ENCODE results near the gene GHRH. TPM values are rescaled to one million over a fixed set of nuclear protein-coding genes. Genes with fewer than 3 reads are reported as not detected.

The GHRH gene
- polyA plus RNA-seq, 1 experiment: not detected

- CTCF ChIA-PET: interaction anchor here (0.9 kb wide), 1 partner anchor 40 kb away, joined by 5 read pairs; no protein-coding TSS in a partner anchor
- no peak overlapping the region for H3K4me3 ChIP-seq (ENCODE audit: low read depth, low read length)
- H3K36me3 ChIP-seq (ENCODE audit: control insufficient read depth, insufficient read depth, low read length): peaks cover 45% of the 10 kb centered on the region
- POLR2A ChIA-PET: no interaction called here
- TF ChIP-seq CTCF (IDR thresholded peaks at IDR 0.05; ENCODE audit: insufficient read depth, low read depth, low read length): no peak
- DNase-seq (ENCODE audit: low read depth): no peak
- no peaks in the 10 kb centered on the region for H3K27me3 ChIP-seq (ENCODE audit: control insufficient read depth, insufficient read depth, low read length)
Measured at GRCh38 chr20:37235065-37235464, 26.5 kb downstream of the GHRH start.

GRCh38 chr20:37234254-37234581, 27.4 kb downstream of the GHRH start:
- ChIA-PET CTCF (no interaction called here), POLR2A (no interaction called here)
- Histone ChIP-seq H3K27me3 (ENCODE audit: control insufficient read depth, insufficient read depth, low read length) (no peaks in the 10 kb centered on the region), H3K4me3 (ENCODE audit: low read depth, low read length) (no peak overlapping the region), H3K36me3 (ENCODE audit: control insufficient read depth, insufficient read depth, low read length) (peaks cover 50% of the 10 kb centered on the region)
- no peak for TF ChIP-seq CTCF (IDR thresholded peaks at IDR 0.05; ENCODE audit: insufficient read depth, low read depth, low read length)
- no peak for DNase-seq (ENCODE audit: low read depth)

- H3K27me3 ChIP-seq (ENCODE audit: control insufficient read depth, insufficient read depth, low read length): no peaks in the 10 kb centered on the region
- CTCF ChIA-PET: interaction anchor here (0.6 to 1.3 kb wide), 4 partner anchors 8 to 676 kb away, joined by 3 to 8 read pairs (median 4); no protein-coding TSS in a partner anchor
- no peak for DNase-seq (ENCODE audit: low read depth)
- H3K36me3 ChIP-seq (ENCODE audit: control insufficient read depth, insufficient read depth, low read length): peaks cover 51% of the 10 kb centered on the region
- no peak overlapping the region for H3K4me3 ChIP-seq (ENCODE audit: low read depth, low read length)
- TF ChIP-seq CTCF (IDR thresholded peaks at IDR 0.05; ENCODE audit: insufficient read depth, low read depth, low read length): no peak
- POLR2A ChIA-PET: no interaction called here
Measured at GRCh38 chr20:37233548-37234253, 27.9 kb downstream of the GHRH start.

GRCh38 chr20:37231947-37232630, 29.5 kb downstream of the GHRH start:
- TF ChIP-seq CTCF (IDR thresholded peaks at IDR 0.05; ENCODE audit: insufficient read depth, low read depth, low read length): no peak
- POLR2A ChIA-PET: no interaction called here
- CTCF ChIA-PET: interaction anchor here (1.3 kb wide), 1 partner anchor 9 kb away, joined by 4 read pairs; no protein-coding TSS in a partner anchor
- H3K4me3 ChIP-seq (ENCODE audit: low read depth, low read length): no peak overlapping the region
- no peak for DNase-seq (ENCODE audit: low read depth)
- peaks cover 46% of the 10 kb centered on the region for H3K36me3 ChIP-seq (ENCODE audit: control insufficient read depth, insufficient read depth, low read length)
- H3K27me3 ChIP-seq (ENCODE audit: control insufficient read depth, insufficient read depth, low read length): no peaks in the 10 kb centered on the region

GRCh38 chr20:37230200-37230599, 31.4 kb downstream of the GHRH start:
- Histone ChIP-seq H3K36me3 (ENCODE audit: control insufficient read depth, insufficient read depth, low read length) (peaks cover 45% of the 10 kb centered on the region), H3K4me3 (ENCODE audit: low read depth, low read length) (no peak overlapping the region), H3K27me3 (ENCODE audit: control insufficient read depth, insufficient read depth, low read length) (no peaks in the 10 kb centered on the region)
- CTCF ChIA-PET: interaction anchor here (0.5 to 2.2 kb wide), 2 partner anchors 35 to 969 kb away, joined by 3 to 6 read pairs; no protein-coding TSS in a partner anchor
- no peak for DNase-seq (ENCODE audit: low read depth)
- POLR2A ChIA-PET: no interaction called here
- TF ChIP-seq CTCF (IDR thresholded peaks at IDR 0.05; ENCODE audit: insufficient read depth, low read depth, low read length): no peak
